ENCODE data around the gene ESD. TPM values are rescaled to one million over a fixed set of nuclear protein-coding genes. Genes with fewer than 3 reads are reported as not detected.

The ESD gene
- total and polyA plus RNA-seq, 10 of the 15 experiments (the other 5 are each of a cell fraction or from before 2014, with no cell fraction given), result 105 to 387 (median 195) TPM

DNA sequence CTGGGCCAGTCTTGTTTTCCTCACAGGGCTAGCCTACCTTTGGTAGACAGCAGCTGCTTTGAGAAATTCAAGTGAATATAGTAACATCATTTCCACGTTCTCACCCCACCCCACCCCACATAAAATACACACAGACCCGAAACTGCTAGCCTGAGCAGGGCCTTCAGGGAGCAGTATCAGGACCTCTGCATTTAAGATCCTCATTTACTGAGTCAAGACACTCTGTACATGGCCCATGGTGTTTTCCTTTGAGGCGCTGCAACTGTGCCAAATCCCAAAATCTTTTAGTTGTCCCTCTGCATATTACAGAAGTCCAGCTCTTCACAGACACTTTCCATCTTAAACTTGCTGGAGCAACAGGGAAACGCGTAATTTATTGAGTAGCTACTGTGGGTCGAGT, 43.0 kb downstream of the ESD start:
- ChIA-PET SMC1A (ENCODE audit: uncharacterized antibody, unreplicated experiment) (interaction anchor here (0.9 kb wide), 1 partner anchor 9 kb away, joined by 4 read pairs; no protein-coding TSS in a partner anchor), POLR2A (interaction anchor here (0.6 kb wide), 1 partner anchor 172 kb away, joined by 6 read pairs; no protein-coding TSS in a partner anchor), RAD21 (ENCODE audit: unreplicated experiment) (no interaction called here), CTCF (interaction anchor here (1.3 to 1.6 kb wide), 3 partner anchors 9 to 259 kb away, joined by 3 to 5 read pairs (median 4); no protein-coding TSS in a partner anchor)
- Histone ChIP-seq H3K9ac (ENCODE audit: control insufficient read depth, insufficient read depth, low read length) (no peak overlapping the region), H4K20me1 (ENCODE audit: control insufficient read depth, insufficient read depth) (no peaks in the 10 kb centered on the region), H3K4me3 (no peak overlapping the region), H3K79me2 (ENCODE audit: control insufficient read depth, insufficient read depth, low read length) (no peaks in the 10 kb centered on the region), H3K27ac (ENCODE audit: control insufficient read depth, insufficient read depth) (no peak overlapping the region), H3K36me3 (ENCODE audit: control insufficient read depth in 2 of 2, insufficient read depth in 2 of 2, low read length in 1 of 2) (peaks cover 3 to 11% of the 10 kb centered on the region in 2 experiments), H3K27me3 (replicated peaks in 1 of 2; ENCODE audit: control insufficient read depth in 2 of 2, insufficient read depth in 2 of 2, low read length in 1 of 2) (no peaks in the 10 kb centered on the region), H3K4me1 (ENCODE audit: control insufficient read depth, insufficient read depth, low read length) (peaks cover 2% of the 10 kb centered on the region; the same call in 1 of the 2 replicates), H2AFZ (ENCODE audit: control insufficient read depth, low read depth, low read length) (no peak overlapping the region), H3K4me2 (ENCODE audit: control insufficient read depth, insufficient read depth) (no peak overlapping the region), H3K9me3 (replicated peaks; ENCODE audit: control insufficient read depth, insufficient read depth, low read length) (no peaks in the 10 kb centered on the region)
- WGBS (ENCODE audit: insufficient coverage, insufficient replicate concordance, low lambda C conversion rate, missing lambda C conversion rate), result 82% methylated on average over 6 of the region's 6 CpGs
- 0 out of 2 replicates have a peak, but pooled peaks have one; percentile 15 for TF ChIP-seq POLR2AphosphoS2 (IDR thresholded peaks at IDR 0.05; ENCODE audit: low read depth, low read length)
- no peak for TF ChIP-seq ZNF207 (IDR thresholded peaks at IDR 0.05; ENCODE audit: borderline replicate concordance)
- intact Hi-C loops (cut with micrococcal nuclease; ENCODE audit: unreplicated experiment), result no loop called here
- in situ Hi-C loops (cut with MboI), result no loop called here
- no peak for DNase-seq (ENCODE audit: low read depth, low spot score)
- no peak for FAIRE-seq
- no TSS peak for BruUV-seq (replicated peaks)
- no peak for ATAC-seq

DNA sequence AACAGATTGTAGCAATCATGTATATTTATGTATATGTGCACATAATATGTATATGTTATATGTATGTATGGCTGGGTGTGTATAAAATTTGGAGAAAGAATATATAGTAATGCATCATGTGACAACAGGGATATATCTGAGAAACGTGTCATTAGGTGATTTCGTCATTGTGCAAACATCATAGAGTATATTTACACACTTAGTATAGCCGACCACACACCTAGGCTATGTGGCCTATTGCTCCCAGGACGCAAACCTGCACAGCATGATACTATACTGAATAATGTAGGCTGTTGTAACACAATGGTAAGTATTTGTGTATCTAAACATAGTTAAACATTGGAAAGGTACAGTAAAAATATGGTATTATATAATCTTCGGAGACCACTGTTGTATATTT, 43.8 kb downstream of the ESD start:
- Histone ChIP-seq H3K9ac (ENCODE audit: control insufficient read depth, insufficient read depth, low read length) (no peak overlapping the region), H4K20me1 (ENCODE audit: control insufficient read depth, insufficient read depth) (no peaks in the 10 kb centered on the region), H3K4me2 (ENCODE audit: control insufficient read depth, insufficient read depth) (no peak overlapping the region), H3K79me2 (ENCODE audit: control insufficient read depth, insufficient read depth, low read length) (no peaks in the 10 kb centered on the region), H3K4me1 (ENCODE audit: control insufficient read depth, insufficient read depth, low read length) (peaks cover 2% of the 10 kb centered on the region; the same call in 1 of the 2 replicates), H3K27me3 (replicated peaks in 1 of 2; ENCODE audit: control insufficient read depth in 2 of 2, insufficient read depth in 2 of 2, low read length in 1 of 2) (no peaks in the 10 kb centered on the region), H3K27ac (ENCODE audit: control insufficient read depth, insufficient read depth) (no peak overlapping the region), H3K4me3 (no peak overlapping the region), H3K36me3 (ENCODE audit: control insufficient read depth in 2 of 2, insufficient read depth in 2 of 2, low read length in 1 of 2) (peaks cover 4 to 18% of the 10 kb centered on the region in 2 experiments), H2AFZ (ENCODE audit: control insufficient read depth, low read depth, low read length) (no peak overlapping the region), H3K9me3 (replicated peaks; ENCODE audit: control insufficient read depth, insufficient read depth, low read length) (no peaks in the 10 kb centered on the region)
- in situ Hi-C loops (cut with MboI), result no loop called here
- ATAC-seq (no peak), DNase-seq (ENCODE audit: low read depth, low spot score) (no peak), FAIRE-seq (no peak)
- CTCF ChIA-PET, result no interaction called here
- POLR2A ChIA-PET, result interaction anchor here (0.6 kb wide), 1 partner anchor 171 kb away, joined by 6 read pairs; no protein-coding TSS in a partner anchor
- RAD21 ChIA-PET (ENCODE audit: unreplicated experiment), result no interaction called here
- WGBS (ENCODE audit: insufficient coverage, insufficient replicate concordance, low lambda C conversion rate, missing lambda C conversion rate), result 78% methylated on average over 5 of the region's 5 CpGs
- no TSS peak for BruUV-seq (replicated peaks)
- intact Hi-C loops (cut with micrococcal nuclease; ENCODE audit: unreplicated experiment), result no loop called here
- no peak for TF ChIP-seq HCFC1 (IDR thresholded peaks at IDR 0.05; ENCODE audit: low read length)
- TF ChIP-seq STAT1 (conservative IDR thresholded peaks at IDR 0.05), result no peak
- no peak for TF ChIP-seq JUNB (IDR thresholded peaks at IDR 0.05)
- no peak for TF ChIP-seq SMC3 (IDR thresholded peaks at IDR 0.05; ENCODE audit: borderline replicate concordance, low read length)
- no peak for TF ChIP-seq TCF3 (IDR thresholded peaks at IDR 0.05; ENCODE audit: borderline replicate concordance, insufficient read depth, low read depth, low read length)
- TF ChIP-seq ZBTB11 (CRISPR knock-in tag; IDR thresholded peaks at IDR 0.05), result no peak
- TF ChIP-seq IKZF1 (conservative IDR thresholded peaks at IDR 0.05), result no peak
- no peak for TF ChIP-seq SPI1 (IDR thresholded peaks at IDR 0.05; ENCODE audit: borderline replicate concordance, insufficient read depth, low read depth, low read length)
- no peak for TF ChIP-seq CHD1 (IDR thresholded peaks at IDR 0.05; ENCODE audit: low read depth, low read length)
- TF ChIP-seq BRCA1 (IDR thresholded peaks at IDR 0.05; ENCODE audit: low read depth, low read length), result no peak
- SMC1A ChIA-PET (ENCODE audit: uncharacterized antibody, unreplicated experiment), result no interaction called here
